Suppressor macrophage (primary cell): ENCODE data around the gene CHST11.
"Not testable (repeated sequence)": the region's sequence is repeated elsewhere in the genome, so short reads cannot be mapped to it uniquely, and the experiment has no call there.

Source experiments
- DNase-seq, 4 experiments: peaks; one replicate each; pipeline ENCODE4 v3.0.0-alpha.2; 2020 to 2022

The CHST11 gene

DNA sequence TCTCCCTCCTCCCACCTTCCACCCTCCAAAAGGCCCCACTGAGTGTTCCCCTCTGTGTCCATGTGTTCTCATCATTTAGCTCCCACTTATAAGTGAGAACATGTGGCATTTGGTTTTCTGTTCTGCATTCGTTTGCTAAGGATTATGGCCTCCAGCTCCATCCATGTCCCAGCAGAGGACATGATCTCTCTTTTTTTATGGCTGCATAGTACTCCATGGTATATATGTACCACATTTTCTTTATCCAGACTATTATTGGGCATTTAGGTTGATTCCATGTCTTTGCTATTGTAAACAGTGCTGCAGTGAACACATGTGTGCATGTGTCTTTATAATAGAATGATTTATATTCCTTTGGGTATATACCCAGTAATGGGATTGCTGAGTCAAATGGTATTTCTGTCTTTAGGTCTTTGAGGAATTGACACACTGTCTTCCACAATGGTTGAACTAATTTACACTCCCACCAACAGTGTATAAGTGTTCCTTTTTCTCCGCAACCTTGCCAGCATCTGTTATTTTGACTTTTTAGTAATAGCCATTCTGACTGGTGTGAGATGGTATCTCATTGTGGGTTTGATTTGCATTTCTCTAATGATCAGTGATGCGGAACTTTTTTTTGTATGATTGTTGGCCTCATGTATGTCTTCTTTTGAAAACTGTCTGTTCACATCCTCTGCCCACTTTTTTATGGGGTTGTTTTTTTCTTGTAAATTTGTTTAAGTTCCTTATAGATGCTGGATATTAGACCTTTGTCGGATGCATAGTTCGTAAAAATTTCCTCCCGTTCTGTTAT lies 287.2 kb downstream of the CHST11 start:
- not testable (repeated sequence) for DNase-seq

DNA sequence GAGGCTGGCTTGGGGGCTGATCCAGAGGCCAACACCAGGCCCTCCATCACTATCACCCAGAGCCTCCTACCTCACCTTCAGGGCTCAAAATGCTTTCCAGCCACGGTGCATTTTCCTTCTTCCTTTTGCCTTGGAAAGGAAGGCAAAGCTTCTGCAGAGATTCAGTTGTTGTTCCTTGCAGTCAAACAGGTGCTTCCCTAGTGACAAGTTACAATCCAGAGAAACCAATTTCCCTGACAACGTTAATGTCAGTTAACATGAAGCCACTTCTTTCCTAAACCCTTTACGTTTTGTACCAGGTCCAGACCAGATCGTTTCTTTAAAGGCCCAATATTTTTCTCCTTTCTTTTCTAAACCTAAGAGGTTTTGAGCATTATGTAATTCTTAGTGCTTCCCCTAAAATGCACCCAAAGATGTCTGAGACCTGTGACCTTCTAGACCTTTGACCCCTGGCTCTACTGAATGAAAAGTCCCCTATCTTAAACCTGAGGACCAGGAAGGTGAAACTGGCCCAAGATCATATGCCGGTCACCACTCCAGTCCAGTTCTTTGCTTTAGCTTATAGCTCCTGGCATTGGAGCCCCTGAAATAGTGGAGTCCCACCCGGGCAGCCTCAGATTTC lies 289.8 kb downstream of the CHST11 start:
- no peak for DNase-seq

GRCh38 chr12:104747330-104747729 lies 290.6 kb downstream of the CHST11 start:
- no peak for DNase-seq

- DNase-seq = peak in 1 of 4 experiments; percentile 1
Measured at GRCh38 chr12:104747955-104748354, 291.2 kb downstream of the CHST11 start.

DNA sequence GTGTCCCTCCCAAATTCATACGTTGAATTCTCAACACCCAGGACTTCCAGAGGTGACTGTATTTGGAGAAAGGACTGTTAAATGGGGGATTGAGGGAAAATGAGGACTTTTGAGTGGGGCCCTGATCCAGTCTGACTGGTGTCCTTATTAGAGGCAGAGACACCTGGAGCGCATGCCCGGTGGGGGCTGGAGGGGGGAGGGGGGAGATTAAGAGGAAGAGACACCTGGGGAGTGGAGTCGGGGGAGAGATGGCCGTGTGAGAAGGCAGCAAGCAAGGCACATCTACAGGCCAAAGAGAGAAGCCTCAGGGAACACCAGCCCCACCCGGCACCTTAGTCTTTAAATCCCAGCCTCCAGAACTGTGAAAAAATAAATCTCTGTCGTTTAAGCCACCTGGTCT lies 291.6 kb downstream of the CHST11 start:
- DNase-seq = no peak

DNA sequence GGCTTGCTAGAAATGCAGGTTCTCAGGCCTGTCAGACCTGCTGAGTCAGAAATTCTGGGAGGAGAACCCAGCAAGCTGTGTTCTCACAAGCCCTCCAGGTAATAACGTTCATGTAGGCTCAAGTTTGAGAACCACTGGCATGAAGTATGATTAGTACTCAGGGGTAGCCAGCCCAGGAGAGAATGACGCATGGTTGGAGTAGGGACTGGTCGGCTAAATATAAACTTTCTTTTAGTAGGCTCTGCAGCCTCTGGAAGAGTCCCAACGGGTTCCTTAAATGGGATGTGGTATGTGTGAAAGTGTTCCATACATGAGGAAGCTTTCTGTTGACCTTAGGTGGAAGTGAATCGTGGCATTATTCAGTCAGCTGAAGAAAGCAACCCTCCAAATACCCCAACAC lies 292.0 kb downstream of the CHST11 start:
- DNase-seq = peak; percentile 66 to 84 (median 74)

DNA sequence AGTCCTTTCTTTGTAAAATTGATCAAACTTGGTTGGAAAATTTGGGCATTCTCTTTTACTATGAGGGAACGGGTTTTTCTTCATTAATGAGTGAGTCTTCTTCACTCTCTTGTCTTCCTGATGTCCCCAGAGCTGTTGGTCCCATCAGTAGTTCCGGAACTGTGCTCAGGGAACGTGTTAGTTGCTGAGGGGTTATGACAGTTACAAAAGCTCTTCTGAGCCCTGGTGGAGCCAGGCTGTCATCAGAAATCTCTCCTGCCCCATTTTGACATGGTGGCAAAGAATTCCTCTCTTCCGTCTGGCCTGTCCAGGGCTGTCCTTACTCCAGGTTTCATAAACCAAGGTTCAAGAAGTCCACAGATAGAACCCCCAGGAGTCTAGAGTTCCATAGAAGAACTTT lies 292.8 kb downstream of the CHST11 start:
- peak in 1 of 4 experiments; percentile 6 for DNase-seq

- DNase-seq = peak; percentile 88 to 95 (median 91)
Measured at GRCh38 chr12:104750061-104750460, 293.3 kb downstream of the CHST11 start.

DNA sequence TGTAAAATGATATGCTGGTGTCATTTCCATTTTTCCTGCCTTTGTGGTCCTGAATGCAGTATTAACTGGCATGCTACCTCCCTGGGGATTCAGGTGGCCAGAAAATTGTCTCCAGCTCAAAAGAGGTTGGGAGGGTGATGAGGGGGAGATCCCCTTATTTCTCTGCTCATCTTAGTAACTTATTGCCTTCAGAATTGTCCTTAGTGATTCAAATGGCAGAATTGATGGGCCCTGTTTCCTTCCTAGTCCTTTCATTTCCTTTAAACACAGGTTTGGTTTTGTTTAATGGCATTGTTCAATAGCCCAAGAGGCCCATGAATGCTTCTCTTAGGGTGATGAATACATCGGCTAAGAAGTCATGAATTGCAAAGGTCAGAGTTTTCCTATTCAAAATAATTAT lies 294.4 kb downstream of the CHST11 start:
- DNase-seq = no peak

DNA sequence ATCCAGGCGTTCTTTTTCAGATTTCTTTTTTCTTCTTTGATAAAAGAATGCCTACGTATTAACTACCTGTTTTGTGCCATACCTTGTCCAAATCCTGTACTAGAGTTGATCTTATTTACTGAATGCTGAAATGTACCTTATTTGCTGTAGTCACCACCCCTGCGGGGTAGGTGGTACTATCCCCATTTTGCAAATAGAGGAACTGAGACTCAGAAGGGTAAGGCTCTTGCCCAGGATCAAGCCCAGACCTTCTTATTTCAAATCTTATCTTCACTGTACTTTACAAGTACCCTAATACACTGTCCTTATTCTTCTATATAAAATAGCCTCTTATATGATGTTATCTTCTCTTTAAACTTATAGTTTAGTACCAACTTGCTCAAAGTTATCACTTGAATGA lies 294.8 kb downstream of the CHST11 start:
- peak in 1 of 4 experiments; percentile 28 for DNase-seq

DNA sequence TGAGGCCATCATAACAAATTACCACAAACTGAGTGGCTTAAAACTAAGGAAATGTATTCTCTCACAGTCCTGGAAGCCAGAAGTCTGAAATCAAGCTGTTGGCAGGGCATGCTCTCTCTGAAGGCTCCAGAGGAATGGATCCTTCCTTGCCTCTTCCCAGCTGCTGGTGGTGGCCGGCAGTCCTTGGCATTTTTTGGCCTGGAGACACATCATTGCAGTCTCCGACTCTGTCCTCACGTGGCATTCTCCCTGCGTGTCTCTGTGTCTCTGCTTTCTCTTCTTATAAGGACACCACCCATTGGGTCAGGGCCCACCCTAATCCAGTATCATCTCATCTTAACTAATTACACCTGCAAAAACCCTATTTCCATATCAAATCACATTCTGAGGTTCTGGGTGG lies 295.3 kb downstream of the CHST11 start:
- DNase-seq = no peak

GRCh38 chr12:104752881-104753280 lies 296.1 kb downstream of the CHST11 start:
- peak in 3 of 4 experiments; percentile 22 to 39 (median 27) for DNase-seq

DNA sequence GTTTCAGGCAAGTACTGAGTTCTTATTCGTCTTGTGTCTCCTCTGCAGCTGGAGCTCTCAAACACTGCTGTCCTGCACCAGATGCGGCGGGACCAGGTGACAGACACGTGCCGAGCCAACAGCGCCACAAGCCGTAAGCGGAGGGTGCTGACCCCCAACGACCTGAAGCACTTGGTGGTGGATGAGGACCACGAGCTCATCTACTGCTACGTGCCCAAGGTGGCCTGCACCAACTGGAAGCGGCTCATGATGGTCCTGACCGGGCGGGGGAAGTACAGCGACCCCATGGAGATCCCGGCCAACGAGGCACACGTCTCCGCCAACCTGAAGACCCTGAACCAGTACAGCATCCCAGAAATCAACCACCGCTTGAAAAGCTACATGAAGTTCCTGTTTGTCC lies 300.2 kb downstream of the CHST11 start:
- no peak for DNase-seq

DNA sequence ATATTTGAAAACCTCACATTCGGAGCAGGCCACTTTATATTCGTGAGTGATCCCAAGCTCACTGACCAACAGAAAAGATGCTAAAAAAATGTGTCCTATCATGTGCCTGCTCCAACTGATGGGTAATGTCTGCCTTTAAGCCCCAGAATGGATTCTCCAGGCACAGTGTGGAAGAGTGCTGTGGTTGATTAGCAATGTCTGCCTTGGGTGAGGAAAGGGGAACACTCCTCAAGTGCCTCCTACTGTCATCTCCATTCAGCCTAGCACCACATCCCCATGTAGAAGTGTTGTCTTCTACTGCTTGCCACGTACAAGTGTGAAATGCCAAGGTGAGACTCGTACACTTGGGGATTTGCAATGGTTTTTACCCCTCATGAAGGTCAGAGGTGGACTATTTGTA lies 302.0 kb downstream of the CHST11 start:
- no peak for DNase-seq

DNA sequence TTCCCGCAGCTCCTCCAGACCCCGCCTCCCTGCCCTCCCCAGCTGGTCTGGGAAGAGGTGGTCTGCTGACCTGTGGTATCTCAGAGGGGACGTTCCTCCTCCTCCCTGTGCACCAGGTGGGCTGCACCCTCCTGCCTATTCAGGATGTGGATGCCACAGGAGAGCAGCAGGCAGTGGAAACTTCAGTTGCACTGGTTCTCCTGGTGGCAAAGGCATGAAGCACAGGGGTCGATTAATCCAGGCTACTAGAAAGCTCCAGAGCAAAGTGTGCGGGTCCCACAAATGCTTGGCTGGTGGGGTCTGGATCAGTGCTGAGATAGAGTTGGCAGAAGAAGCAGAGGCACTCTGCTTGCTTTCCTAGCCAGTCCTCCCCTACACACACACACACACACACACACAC lies 304.3 kb downstream of the CHST11 start:
- no peak for DNase-seq

DNA sequence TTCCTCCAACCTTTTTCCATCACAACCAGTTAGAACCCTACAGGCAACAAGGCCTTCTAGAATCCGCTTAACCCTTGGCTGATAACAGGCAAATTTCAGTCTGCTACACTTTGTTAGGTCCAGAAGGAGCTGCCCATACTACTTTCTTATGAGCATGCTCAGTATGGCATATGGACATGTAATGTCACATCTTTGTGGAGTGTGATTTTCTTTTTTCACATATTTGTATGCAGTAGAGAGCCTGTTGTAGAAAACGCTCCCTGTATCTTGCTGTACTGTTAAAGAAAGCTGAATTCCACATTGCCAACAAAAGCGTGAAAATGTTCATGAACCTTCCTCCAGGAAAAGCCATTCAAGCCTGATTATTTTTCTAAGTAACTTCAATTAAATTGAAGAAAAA lies 304.9 kb downstream of the CHST11 start:
- DNase-seq = no peak

GRCh38 chr12:104763168-104763805 lies 306.5 kb downstream of the CHST11 start:
- peak; percentile 65 to 83 (median 71) for DNase-seq

GRCh38 chr12:104764225-104765091 lies 307.7 kb downstream of the CHST11 start:
- no peak for DNase-seq

DNA sequence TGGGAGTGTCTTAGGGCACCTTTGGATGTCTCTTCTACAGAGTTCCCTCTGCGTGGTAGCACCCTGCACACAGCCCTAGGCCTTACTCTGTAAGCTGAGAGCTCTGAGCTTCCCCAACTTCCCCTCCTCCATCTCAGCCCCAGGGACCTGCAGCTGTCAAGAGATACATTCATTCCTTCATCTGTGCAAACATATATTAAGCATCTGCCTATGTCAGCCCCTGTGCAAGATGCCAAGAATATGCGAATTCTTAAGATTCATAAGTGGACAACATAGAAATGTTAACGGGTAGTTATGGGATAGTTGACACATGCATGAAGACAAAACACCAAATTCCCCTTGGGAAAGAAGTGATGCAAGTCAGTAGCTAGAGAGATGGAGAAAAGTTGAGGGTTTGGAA lies 310.5 kb downstream of the CHST11 start:
- no peak for DNase-seq

DNA sequence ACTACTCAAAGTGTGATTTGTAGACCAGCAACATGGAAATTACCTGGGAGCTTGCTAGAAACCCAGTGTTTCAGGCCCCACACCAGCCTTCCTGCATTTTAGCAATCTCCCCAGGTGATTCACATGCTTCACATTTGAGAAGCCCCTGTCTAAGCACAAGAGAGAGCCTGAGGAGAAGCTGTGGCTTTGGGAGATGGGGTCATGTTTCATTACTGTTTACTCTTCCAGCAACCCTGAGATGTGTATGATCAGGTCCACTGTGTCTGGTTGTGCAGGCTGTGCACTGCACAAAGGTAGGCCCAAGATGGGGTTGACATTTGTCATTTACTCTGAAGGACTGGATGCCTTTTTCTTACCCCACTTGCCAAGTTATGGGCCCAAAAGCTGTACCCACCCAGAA lies 311.3 kb downstream of the CHST11 start:
- no peak for DNase-seq

DNA sequence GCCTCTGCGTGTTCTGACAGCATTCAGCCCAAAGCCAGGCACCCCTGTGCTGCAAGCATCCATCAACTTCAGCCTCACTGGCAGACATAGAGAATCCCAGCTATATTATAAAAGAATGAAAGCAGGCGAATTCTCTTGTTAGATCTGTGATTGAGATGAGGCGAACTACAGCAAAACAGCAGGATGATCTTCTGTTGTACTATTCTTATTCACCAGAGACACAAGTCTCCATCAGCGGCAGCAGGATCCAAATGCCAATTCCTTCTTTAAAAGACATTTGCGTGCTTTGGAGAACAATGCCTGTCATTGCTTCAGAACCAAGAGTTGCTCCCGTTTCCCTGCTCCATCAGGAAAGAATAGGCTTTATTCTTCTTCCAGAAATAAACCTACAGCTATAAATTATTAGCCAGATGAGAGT lies 312.4 kb downstream of the CHST11 start:
- DNase-seq = no peak

GRCh38 chr12:104772336-104772735 lies 315.6 kb downstream of the CHST11 start:
- no peak for DNase-seq

DNA sequence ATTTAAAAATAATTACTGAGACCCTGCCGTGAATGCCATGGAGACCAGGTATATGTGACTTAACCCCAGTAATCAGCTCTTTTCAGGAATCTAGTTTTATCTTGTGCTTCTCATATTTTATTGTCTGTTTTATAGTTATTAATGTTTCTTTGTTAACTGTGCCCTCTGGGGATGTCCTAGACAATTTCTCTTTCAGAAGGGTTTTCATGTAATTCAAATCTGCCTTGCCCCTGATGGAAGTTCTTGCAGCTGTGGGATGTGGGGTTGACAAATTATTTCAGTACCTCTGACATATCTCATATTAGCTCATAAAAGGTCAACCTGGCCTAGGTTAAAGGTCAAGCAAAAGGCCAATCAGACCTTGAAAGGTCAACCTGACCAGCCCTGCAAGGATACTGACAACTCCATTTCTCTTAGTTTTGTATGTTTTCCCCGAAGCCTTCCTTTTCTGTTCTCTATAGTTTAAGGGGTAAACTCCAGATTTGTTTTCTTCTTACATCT lies 319.0 kb downstream of the CHST11 start:
- DNase-seq = no peak
